HG02981 (cell line): Measurements from ENCODE around the gene OR2V2.
"Not testable (repeated sequence)": the region's sequence is repeated elsewhere in the genome, so short reads cannot be mapped to it uniquely, and the experiment has no call there.

Source experiments
- ATAC-seq: cut with Tn5 transposase; IDR thresholded peaks from one replicate; pipeline ENCODE4 v1.9.1; 2021; ENCODE audit warnings: mild to moderate bottlenecking, moderate library complexity; ENCODE audit not compliant: unreplicated experiment

The OR2V2 gene, protein sequence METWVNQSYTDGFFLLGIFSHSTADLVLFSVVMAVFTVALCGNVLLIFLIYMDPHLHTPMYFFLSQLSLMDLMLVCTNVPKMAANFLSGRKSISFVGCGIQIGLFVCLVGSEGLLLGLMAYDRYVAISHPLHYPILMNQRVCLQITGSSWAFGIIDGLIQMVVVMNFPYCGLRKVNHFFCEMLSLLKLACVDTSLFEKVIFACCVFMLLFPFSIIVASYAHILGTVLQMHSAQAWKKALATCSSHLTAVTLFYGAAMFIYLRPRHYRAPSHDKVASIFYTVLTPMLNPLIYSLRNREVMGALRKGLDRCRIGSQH

DNA sequence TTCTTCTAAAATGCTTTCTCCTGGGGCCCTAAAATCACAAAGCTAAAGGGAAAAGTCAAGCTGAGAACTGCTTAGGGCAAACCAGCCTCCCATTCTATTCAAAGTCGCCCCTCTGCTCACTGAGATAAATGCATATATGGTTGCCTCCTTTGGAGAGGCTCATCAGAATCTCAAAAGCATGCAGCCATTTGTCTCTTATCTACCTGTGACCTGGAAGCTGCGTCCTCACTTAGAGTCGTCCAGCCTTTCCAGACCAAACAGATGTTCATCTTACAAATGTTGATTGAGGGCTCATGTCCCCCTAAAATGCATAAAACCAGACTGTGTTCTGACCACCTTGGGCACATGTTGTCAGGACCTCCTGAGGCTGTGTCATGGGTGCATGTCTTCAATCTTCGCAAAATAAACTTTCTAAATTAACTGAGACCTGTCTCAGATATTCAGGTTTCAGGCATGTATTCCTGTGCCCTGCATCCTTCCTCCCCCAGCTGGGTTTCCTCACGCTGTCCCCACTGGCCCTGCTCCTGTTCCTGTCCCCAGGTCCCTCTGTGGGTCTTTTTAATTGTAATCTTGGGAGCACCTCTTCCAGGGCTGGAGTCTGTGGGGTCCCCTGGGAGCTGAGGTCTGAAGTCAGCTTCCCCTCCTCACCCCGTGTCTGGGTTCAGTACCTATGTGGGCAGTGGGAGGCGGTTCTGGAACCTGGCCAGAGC is at the start of gene OR2V2:
Gene OR2V2, plus strand, starts transcription at position 660 of the 710 bp plus-strand sequence. CDS start 7,357 bp downstream, outside the sequence.
- not testable (repeated sequence) for ATAC-seq

DNA sequence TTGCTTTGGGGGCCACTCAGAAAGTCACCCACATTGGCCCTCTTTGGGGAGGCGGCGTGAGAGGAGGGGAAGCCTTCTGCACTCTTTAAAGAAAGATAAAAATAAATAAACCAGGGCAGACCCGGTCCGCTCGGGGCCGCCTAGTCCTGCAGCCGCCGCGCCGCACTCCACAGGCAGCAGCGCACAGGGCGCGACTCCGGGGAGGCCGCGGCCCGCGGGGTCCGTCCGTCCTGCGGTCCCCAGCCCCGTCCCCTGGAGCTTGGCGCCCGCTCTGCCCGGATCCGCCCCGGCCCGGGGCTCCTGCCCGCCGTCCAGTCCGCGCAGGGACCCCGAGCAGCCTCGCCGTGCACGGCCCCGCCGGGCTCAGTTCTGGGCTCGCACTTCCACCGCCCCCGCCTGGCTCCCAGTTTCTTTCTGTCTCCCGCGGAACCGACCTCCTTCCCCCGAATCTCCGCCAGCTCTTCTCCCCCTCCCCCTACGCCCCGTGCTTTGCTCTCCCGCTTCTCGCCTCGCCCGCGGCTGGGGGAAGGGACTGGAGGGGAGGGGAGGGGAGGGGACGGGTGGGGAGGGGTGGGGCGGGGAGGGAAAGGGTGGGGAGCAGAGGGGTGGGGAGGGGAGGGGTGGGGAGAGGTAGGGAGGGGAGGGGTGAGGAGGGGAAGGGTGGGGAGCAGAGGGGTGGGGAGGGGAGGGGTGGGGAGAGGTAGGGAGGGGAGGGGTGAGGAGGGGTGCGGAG is 49.5 kb upstream of the OR2V2 start:
- ATAC-seq = not testable (repeated sequence)

DNA sequence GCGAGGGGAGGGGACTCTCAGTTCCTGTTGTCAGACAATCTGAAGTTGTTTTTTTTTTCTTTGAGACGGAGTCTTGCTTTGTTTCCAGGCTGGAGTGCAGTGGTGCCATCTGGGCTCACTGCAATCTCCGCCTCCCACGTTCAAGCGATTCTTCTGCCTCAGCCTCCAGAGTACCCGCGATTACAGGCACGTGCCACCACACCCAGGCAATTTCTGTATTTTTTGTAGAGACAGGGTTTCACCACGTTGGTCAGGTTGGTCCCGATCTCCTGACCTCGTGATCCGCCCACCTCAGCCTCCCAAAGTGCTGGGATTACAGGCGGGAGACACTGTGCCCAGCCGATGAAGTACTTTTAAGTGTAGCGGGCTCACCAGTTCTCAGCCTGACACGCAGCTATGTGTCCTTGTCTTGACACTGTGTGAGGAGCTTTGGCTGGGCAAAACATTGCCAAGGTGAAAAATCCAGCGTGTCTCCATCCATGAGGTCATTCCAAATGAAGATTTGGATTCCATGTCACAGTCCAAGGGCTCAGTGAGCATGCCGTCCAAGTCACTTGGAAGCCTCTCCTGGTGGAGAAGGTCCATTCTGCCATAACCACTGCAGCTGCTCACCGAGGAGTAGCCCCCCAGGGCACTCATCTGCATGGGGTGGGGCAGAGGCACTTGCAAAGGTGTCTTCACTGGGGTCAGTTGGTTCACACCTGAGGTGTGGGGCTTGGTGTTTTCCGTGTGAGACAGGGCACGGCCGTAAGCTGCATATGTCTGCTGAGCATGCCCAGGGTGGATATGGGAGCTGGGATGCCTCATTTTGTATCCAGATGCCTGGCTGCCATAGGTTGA is 48.4 kb upstream of the OR2V2 start:
- ATAC-seq = no peak

DNA sequence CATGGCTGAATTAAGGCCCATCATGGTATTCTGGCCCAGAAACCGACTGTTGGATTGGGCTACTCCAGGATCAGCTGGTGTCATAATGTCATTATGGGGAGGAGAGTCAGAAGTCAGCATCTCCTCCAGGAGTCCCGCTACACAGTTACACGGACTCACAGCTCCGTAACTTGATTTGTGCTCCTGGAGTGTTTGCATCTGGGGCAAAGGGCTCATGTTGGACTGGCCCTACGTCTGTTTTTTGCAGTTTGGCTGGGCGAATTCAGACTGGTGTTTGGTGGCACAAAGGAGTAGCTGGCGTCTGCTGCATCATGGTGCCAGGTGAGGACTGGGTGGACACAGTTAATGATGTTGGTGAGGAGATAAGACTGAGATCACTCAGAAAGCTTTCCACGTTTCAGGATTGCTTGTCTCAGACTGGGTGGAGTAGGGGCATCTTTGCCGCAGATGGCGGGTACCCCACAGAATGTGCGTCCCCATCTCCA is 47.7 kb upstream of the OR2V2 start:
- no peak for ATAC-seq

DNA sequence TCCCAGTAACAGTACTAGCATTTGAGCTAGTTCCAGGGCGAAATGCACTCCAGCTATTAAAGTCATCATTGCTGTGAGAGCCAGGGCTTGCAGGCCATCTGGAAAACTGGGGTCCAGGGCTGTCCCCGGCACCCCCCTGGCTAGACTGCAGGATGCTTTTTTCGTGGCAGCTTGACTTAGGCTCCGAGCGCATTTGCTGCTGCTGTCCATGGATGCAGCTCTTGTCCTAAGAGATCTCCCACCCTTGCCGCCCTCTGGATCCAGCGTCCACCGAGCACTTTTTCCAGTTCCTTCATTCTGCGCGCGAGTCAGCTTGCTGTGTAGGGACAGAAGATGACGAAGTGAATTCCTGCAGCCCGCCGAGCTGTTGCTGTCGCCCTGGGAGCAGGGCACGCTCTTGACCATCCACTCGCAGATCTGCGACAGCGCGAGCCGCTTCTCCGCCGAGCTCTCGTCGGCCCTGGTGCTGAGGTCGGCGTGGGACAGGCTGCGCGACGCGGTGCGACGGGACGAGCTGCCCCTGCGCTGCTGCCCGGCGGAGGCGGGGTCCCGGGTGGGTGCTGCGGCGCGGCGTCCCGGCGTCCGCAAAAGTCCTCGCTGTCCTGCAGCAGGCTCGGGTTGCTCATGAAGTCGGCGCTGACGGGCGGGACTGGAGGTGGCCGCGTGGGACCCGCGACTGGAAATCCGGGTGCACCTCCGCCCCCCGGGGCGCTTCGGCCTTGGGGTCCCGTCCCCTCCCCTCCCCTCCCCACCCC is 47.1 kb upstream of the OR2V2 start:
- ATAC-seq = no peak

DNA sequence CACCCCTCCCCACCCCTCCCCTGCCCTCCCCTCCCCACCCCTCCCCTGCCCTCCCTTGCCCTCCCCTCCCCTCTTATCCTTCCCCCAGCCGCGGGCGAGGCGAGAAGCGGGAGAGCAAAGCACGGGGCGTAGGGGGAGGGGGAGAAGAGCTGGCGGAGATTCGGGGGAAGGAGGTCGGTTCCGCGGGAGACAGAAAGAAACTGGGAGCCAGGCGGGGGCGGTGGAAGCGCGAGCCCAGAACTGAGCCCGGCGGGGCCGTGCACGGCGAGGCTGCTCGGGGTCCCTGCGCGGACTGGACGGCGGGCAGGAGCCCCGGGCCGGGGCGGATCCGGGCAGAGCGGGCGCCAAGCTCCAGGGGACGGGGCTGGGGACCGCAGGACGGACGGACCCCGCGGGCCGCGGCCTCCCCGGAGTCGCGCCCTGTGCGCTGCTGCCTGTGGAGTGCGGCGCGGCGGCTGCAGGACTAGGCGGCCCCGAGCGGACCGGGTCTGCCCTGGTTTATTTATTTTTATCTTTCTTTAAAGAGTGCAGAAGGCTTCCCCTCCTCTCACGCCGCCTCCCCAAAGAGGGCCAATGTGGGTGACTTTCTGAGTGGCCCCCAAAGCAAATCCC is 46.2 kb upstream of the OR2V2 start:
- ATAC-seq = not testable (repeated sequence)

DNA sequence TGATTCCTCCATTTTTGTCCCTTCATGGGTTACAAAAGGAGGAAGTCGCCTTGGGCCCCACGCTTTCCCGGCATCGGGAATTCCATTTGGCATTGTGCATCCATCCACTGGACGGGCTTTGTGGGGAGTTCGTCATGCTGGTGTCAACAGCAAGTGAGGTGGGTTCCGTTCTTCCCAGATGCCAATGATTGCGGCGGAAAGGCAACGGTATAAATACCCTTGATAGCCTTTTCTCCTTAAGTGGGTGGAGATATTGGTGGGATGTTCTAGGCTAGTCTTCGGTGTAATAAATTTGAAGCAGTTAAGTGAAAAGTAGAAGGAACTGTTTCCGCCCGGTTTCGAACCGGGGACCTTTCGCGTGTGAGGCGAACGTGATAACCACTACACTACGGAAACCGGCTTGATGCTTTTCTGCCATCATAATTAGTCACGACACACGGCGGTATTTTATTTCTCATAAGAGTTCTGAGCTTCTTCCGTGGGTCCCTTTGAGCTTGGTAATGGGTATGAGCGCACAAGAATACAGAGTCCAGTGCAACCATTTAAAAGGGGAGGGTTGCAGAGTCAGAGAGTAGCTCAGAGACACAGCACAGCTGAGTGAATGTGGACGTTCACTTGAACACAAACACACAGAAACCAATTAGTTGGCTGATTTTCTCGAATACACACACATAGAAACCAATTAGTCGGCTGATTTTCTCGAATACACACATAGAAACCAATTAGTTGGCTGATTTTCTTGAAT is 45.3 kb upstream of the OR2V2 start:
- ATAC-seq = not testable (repeated sequence)

DNA sequence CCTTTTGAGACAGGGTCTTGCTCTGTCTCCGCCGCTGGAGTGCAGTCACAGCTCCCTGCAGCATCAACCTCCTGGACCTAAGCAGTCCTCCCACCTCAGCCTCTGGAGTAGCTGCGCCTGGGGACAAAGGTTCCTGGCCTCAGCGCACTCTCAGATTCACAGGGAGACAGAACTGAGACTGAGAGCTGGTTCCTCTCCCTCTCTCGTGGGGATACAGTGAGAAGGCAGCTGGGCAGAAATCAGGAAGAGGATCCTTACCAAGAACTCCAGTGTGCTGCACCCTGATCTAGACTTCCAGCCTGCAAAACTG is 43.2 kb upstream of the OR2V2 start:
- ATAC-seq = not testable (repeated sequence)

DNA sequence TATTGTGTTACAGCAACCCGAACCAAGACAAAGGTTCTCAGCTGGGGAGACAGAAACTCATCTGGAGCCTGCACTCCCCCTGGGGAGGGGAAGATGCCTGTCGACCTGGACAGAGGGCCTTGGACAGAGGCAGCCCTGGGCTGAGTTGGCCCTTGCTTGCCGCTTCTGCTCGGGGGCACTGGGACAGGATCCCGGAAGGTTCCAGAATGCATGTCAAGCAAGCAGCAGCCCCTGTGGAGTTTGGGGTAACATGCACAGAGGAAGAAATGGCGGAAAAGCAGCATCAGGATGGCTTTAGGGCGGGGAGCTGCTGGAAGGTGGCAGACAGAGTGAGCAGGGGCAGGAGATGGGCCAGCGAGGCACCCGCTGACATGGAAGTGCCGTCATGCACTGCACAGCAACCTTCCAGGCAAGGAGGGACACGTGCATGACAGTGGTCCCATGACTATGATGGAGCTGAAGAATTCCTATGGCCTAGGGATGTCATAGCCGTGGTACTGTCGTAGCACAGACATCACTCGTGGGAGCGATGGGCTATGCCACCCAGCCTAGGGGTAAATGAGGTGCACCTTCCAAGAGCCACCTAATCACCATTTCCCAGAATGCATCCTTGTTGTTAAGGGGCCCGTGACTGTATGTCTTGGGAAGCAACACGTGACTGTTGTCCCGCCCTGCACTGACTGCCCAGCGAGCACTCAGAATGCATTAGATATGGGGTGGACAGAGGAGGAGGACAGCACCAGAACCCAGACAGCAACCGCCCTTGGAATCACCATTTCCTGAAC is 42.6 kb upstream of the OR2V2 start:
- ATAC-seq = not testable (repeated sequence)

DNA sequence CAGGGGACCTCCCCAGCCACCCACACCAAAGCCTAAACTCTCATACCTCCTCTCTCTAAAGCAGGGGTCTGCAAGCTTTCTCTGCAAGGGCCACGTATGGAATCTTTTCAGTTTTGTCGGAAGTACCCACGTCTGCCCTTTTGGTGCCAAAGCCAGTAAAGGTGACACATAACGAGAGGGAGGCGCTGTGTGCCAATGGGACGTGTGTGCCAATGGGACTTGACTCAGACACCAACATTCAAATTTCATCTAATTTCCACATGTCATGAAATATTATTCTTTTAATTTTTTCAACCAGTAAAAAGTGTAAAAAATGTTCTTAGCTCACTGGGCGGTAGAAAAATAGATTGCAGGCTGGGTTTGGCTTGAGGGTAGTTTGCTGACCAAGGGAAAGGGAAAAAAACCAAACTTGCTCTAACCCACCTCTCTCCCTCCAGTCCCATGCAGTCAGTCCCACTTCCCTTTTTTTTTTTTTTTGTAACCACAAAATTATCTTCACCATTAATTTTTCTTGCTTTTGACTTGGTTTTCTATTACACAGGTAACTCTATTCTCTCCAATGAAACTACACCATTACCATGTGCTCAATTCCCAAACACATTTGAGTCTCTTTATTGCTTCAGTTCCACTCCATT is 41.9 kb upstream of the OR2V2 start:
- no peak for ATAC-seq

DNA sequence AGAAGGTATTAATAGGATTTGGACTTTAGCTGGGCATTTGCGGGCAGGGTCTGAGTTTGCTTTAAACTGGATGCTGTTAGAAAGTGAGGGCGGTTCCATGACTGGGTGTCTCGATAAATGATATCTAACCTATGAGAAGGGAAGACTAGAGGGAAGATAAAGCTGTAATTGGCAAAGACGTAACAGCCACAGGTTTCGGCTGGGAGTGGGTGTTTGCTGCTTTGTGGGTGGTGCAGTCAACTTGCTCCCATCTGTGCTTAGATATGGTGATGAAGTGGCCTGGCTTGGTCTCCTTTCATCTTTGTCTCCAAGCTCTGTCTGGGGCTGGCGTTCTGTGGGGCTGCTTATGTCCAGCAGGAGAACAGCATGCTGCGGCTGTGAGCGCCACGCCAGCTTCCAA is 39.7 kb upstream of the OR2V2 start:
- no peak for ATAC-seq

DNA sequence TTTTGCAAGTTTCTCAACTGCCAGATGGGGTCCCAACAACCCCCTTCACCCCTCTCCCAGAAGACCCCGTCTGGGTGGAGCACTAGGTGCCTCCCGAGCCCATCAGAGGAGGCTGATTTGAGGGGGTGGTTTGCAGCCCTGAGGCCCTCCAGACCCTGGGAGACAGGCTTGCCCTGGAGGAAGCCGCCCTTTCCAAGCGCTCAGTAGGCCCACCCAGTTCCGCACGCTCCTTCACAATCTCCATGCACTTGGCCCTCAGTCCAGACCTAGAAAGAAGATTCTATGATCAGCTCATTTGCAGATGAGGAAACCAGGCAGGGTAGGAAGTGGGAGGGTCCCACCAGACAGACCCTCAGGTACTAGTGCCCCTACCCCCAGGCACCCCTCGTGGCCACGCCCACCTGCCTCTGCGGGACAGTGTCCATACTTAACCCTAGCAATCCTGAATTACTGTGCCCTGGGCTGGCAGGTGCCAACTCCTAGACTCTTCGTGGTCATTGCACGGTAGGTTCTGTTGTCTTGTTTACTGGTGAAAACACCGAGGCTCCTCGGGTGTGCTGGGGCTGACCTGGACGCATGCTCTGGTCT is 38.7 kb upstream of the OR2V2 start:
- no peak for ATAC-seq

DNA sequence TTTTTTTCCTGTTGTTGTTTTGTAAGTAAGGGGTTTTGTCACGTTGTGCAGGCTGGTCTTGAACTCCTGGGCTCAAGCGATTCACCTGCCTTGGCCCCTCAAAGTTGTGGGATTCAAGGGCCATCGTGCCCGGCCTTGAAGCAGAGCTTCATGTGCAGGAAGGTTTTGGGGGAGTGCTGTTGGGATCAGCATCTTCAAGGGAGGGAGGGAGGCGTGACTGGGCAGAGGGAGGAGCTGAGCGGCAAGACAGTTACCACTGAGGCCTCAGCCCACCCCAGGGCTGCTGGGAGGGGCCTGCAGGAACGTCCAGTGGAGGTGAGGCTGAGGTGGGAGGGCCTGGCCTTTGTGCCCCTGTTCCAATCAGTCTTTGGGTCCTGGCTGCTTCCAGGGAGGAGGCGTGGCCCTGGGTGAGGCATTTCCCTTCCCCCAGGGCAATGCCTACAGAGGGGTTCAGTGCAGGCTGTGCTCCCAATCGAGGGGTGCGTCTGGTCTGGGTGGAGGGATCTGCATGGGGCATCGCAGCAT is 37.8 kb upstream of the OR2V2 start:
- ATAC-seq = no peak

DNA sequence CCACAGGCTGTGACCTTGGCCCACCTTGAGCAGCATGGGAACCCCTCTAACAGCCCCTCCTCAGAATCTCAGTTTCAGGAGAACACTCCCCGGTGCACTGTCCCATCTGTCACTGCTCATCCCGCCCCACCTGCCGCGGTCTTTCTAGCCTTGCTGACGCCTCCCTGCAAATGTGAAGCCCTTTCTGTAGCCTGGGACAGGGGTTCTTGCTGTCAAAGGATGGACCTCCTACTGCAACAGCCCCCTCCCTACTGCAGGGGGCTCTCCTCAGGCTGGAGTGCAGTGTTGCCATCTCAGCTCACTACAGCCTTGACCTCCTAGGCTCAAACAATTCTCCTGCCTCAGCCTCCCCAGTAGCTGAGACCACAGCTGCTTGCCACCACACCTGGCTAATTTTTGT is 36.4 kb upstream of the OR2V2 start:
- ATAC-seq = no peak

DNA sequence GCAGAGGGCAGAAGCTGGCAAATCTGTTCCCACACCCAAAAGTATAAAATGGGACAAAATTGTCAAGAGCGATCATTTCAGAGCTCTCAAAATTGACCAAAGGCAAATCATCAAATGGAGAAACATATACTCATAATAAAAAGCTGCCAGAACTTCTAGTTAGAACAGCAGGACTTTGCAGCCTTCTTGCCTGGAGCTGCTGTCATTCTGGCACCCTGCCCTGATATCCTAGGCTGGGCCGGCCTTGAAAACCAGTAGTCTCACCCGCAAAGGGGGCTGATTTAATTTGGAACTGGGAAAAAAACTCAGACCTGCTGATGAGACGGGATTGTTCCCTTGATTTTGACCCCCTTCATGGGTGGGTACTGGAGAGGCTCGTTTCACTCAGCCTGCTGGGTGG is 34.9 kb upstream of the OR2V2 start:
- no peak for ATAC-seq

DNA sequence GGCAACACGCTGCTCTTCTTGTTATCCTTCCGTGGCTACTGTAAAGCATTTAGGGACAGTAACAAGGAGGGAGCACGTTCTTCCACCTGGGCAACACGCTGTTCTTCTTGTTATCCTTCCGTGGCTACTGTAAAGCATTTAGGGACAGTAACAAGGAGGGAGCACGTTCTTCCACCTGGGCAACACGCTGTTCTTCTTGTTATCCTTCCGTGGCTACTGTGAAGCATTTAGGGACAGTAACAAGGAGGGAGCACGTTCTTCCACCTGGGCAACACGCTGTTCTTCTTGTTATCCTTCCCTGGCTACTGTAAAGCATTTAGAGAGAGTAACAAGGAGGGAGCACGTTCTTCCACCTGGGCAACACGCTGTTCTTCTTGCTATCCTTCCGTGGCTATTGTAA is 33.8 kb upstream of the OR2V2 start:
- not testable (repeated sequence) for ATAC-seq

DNA sequence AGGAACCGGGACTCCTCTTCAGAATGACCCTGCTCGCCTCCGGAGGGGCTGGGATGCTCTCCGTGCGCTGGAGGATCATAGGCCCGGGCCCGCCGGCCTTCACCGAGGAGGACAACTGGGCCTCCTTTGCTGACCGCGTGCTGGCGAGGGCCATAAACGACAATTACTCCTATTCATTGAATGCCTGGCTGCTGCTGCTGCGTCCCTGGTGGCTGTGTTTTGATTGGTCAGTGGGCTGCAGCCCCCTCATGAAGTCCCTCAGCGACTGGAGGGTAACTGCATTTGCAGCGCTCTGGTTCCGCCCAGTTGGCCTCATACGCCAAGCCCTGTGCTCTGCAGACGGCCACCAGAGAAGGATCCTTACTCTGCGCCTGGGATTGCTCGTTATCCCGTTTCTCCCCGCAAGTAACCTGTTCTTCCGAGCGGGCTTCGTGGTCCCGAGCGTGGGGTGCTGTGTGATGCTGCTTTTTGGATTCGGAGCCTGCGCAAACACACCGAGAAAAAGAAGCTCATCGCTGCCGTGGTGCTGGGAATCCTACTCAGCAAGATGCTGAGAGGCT is 33.0 kb upstream of the OR2V2 start:
- ATAC-seq = no peak
